NB4 (cell line): Measurements from ENCODE around the gene LRRC61.

Source experiments
- MYC ChIP-seq: IDR thresholded peaks from 2 replicates; pipeline ENCODE4 v1.6.1; 2011; ENCODE audit warnings: low read depth, low read length
- POLR2A ChIP-seq: IDR thresholded peaks from 2 replicates; pipeline ENCODE4 v1.6.1; 2011; ENCODE audit warnings: mild to moderate bottlenecking; ENCODE audit not compliant: insufficient read length; ENCODE audit errors: extremely low read depth
- TF ChIP-seq, protein P1 (sequence below): IDR thresholded peaks from one replicate; pipeline ENCODE4 v1.5.1; 2012; ENCODE audit warnings: low read depth, low read length
- TF ChIP-seq, protein P2 (sequence below): IDR thresholded peaks from 2 replicates; pipeline ENCODE4 v1.6.1; 2011; ENCODE audit warnings: low read depth, low read length

DNA sequence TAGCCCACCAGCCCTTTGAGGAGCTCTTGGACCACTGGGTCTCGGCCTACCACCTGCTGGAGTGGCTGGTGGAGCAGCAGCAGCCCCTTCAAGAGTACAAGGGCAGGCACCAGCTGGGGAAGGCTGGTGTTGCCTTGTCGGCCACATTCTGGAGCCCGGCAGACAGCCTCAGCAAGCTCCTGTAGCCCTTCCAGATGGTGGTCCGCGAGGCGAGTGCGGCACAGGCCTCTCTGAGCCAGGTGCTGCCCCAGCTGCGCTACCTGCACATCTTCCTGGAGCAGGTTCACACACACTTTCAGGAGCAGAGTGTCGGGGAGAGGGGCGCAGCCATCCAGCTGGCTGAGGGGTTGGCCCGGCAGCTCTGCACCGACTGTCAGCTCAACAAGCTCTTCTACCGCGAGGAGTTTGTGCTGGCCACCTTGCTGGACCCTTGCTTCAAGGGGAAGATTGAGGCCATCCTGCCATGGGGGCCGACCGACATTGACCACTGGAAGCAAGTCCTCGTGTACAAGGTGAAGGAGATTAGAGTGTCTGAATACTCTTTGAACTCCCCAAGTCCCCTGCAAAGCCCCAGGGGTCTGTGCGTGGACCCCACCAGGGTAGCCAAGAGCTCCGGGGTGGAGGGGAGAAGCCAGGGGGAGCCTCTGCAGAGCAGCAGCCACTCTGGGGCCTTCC lies 7.2 kb downstream of the LRRC61 start:
- TF ChIP-seq, protein P1, sequence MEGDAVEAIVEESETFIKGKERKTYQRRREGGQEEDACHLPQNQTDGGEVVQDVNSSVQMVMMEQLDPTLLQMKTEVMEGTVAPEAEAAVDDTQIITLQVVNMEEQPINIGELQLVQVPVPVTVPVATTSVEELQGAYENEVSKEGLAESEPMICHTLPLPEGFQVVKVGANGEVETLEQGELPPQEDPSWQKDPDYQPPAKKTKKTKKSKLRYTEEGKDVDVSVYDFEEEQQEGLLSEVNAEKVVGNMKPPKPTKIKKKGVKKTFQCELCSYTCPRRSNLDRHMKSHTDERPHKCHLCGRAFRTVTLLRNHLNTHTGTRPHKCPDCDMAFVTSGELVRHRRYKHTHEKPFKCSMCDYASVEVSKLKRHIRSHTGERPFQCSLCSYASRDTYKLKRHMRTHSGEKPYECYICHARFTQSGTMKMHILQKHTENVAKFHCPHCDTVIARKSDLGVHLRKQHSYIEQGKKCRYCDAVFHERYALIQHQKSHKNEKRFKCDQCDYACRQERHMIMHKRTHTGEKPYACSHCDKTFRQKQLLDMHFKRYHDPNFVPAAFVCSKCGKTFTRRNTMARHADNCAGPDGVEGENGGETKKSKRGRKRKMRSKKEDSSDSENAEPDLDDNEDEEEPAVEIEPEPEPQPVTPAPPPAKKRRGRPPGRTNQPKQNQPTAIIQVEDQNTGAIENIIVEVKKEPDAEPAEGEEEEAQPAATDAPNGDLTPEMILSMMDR, result no peak
- TF ChIP-seq POLR2A (no peak), MYC (no peak)
- TF ChIP-seq, protein P2, sequence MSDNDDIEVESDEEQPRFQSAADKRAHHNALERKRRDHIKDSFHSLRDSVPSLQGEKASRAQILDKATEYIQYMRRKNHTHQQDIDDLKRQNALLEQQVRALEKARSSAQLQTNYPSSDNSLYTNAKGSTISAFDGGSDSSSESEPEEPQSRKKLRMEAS, result no peak
